Measurements from ENCODE around the gene LIPI.

Gene LIPI

DNA sequence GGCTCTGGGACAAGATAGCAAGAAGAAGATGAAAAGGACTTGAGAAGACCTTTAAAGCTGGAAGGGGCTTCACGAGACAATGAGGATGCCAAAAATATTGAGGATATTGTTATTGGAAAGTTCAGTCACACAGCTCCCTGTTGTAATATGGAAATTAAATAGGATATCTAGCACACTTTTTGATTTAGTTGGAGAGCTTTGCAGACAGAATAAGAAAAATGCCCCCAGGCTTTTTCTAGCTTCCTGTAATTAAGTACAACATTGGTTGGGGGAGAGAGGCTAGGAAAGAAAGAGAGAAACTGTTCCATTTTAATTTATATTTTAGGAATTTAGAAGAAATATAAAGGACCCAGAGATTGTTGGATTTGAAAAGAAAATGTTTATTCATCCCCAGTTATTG is 32.7 kb upstream of the LIPI start:
- H3K27ac ChIP-seq, result no peak overlapping the region
- TF ChIP-seq, protein P1, sequence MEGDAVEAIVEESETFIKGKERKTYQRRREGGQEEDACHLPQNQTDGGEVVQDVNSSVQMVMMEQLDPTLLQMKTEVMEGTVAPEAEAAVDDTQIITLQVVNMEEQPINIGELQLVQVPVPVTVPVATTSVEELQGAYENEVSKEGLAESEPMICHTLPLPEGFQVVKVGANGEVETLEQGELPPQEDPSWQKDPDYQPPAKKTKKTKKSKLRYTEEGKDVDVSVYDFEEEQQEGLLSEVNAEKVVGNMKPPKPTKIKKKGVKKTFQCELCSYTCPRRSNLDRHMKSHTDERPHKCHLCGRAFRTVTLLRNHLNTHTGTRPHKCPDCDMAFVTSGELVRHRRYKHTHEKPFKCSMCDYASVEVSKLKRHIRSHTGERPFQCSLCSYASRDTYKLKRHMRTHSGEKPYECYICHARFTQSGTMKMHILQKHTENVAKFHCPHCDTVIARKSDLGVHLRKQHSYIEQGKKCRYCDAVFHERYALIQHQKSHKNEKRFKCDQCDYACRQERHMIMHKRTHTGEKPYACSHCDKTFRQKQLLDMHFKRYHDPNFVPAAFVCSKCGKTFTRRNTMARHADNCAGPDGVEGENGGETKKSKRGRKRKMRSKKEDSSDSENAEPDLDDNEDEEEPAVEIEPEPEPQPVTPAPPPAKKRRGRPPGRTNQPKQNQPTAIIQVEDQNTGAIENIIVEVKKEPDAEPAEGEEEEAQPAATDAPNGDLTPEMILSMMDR (conservative IDR thresholded peaks at IDR 0.05), result no peak

DNA sequence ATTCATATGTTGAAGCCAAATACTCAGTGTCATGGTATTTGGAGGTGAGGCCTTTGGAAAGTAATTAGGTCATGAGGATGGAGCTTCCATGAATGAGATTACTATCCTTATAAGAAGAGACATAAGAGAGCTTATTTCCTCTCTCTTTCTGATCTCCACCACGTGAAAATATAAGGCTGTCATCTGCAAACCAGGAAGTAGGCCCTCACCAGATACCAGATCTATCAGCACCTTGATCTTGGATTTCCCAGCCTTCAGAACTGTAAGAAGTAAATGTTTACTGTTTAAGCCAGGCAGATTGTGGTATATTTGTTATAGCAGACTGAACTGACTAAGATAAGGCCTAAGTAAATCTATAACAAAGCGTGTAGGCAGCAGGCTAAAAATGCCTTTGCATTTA is 30.5 kb upstream of the LIPI start:
- H3K27ac ChIP-seq, result no peak overlapping the region
- TF ChIP-seq, protein P1 (conservative IDR thresholded peaks at IDR 0.05), result no peak

DNA sequence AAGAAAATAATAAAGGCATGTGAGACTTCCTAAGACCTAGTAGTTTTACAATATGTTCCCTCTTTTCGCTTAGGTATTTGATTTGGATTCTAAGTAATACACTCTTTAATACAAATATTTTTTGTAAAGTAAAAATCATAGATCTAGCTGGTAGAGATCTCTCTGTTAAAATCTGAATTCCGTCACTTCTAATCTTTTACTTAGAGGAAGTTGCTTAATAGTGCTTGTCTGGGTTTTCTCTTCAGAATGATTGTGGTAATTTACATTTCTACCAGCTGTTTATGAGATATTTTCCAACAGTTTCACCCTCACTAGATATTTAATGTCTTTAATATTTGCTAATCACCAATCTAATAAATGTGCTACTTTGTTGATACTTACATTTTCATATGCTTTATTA is 28.5 kb upstream of the LIPI start:
- no peak overlapping the region for H3K27ac ChIP-seq
- TF ChIP-seq, protein P1 (conservative IDR thresholded peaks at IDR 0.05), result no peak

DNA sequence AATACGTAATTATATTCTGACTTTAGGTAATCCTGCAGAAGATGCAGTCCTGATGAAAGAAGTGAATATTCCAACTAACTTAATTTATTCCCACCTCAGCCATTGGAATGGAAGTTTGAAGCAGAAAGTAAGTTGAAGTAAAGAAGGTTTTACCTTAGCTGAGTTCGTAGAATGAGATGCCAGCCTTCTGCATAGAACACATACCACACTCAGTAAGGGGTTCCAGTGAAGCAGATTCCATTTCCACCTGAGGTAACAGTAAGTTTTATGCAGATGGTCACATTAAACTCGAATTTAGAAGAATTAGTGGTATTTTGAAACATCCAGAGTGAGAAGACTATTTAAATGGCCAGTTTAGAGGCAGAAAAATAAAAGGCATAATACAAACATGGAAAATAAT is 25.4 kb upstream of the LIPI start:
- no peak overlapping the region for H3K27ac ChIP-seq
- TF ChIP-seq, protein P1 (conservative IDR thresholded peaks at IDR 0.05), result no peak

DNA sequence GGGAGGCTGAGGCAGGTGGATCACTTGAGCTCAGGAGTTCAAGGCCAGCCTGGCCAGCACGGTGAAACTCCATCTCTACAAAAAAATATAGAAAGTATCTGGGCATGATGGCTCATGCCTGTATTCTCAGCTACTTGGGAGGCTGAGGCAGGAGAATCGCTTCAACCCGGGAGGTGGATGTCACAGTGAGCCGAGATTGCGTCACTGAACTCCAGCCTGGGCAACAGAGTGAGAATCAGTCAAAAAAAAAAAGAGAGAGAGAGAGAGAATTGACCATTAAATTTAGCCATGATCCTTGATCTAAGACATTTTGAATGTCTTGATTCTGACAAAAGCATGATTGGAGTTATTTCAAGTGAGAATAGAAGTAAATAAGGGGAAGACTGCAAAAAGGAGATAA is 24.3 kb upstream of the LIPI start:
- no peak overlapping the region for H3K27ac ChIP-seq
- TF ChIP-seq, protein P1 (conservative IDR thresholded peaks at IDR 0.05), result no peak

- H3K27ac ChIP-seq, result no peak overlapping the region
- TF ChIP-seq, protein P1 (conservative IDR thresholded peaks at IDR 0.05), result no peak
Observed at GRCh38 chr21:14229399-14229798, 18.6 kb upstream of the LIPI start.

DNA sequence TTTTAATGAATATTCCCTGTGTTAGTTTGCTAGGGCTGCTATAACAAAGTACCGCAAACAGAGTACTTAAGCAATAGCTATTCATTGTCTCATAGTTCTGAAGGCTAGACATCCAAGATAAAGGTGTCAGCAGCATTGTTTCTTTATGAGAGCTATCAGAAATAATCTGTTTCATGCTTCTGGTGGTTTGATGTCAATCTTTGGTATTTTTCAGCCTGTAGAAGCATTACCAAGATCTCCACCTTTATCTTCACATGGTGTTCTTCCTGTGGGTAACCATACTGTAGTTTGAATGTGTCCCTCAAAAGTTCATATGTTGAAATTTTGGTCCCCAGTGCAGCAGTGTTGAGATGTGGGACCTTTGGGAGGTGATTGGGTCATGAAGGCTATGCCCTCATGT is 12.6 kb upstream of the LIPI start:
- H3K27ac ChIP-seq, result no peak overlapping the region
- TF ChIP-seq, protein P1 (conservative IDR thresholded peaks at IDR 0.05), result no peak

Data from VCaP (cell line).